ENCODE data around the gene NOTCH4.

GRCh38 chr6:32146287-32146686 lies 77.6 kb downstream of the NOTCH4 start:
- TF ChIP-seq CTCF (conservative IDR thresholded peaks at IDR 0.05; ENCODE audit: low read depth, low read length) (no peak), RAD21 (IDR thresholded peaks at IDR 0.05; ENCODE audit: low read length) (no peak), MXI1 (IDR thresholded peaks at IDR 0.05; ENCODE audit: borderline replicate concordance, low read depth, low read length) (no peak), RFX5 (IDR thresholded peaks at IDR 0.05; ENCODE audit: low read depth, low read length) (no peak), POLR2A (IDR thresholded peaks at IDR 0.05; ENCODE audit: low read depth, low read length) (no peak), CHD1 (IDR thresholded peaks at IDR 0.05; ENCODE audit: low read depth, low read length) (no peak), NFE2L2 (IDR thresholded peaks at IDR 0.05; ENCODE audit: low read depth, low read length) (no peak)
